HG03064 (cell line): ENCODE data around the gene ECEL1.

Experiments
- ATAC-seq: cut with Tn5 transposase; IDR thresholded peaks from one replicate; pipeline ENCODE4 v1.9.1; 2021; ENCODE audit warnings: low read depth; ENCODE audit not compliant: unreplicated experiment

Gene ECEL1

DNA sequence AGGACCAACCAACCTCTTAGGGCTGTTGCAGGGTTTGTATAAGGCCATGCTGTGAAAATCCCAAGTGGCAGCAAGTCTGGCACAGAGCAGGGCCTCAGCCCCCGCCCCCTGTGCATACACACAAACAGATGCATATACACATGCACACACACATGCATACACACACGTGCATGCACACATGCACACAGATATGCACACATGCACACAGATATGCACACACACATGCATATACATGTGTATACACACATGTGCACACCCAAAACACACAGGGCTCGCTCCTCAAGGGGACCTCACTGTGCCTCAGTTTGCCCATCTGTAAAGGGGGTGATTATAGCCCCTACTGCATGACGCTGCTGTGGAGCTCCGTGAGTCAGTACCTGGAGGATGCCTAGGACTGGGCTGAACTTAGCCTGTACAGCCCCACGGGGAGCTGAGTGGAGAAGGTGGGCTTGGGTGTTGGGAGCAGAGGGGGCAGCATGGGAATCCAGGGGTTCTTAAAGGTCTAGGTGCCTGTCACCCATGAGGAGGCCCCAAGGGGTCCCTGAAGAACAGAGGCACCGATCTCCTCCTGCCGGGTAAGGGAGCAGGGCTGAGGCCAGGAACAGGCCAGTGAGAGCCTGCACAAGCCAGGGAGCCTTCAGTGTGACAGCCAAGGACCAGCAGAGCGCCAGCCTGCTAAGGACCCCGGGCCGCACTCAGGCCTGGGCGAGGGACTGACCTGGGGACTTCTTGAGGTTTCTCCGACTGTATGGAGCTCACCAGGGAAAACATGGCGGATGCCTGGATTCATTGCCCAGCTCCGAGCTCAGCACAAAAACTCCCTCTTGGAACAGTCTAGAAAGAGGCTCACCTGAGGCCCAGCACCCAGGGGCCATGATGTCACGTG is 55.7 kb downstream of the ECEL1 start:
- no peak for ATAC-seq
